CD14-positive monocyte (primary cell): ENCODE results near the gene TCN2. TPM values are rescaled to one million over a fixed set of nuclear protein-coding genes. Genes with fewer than 3 reads are reported as not detected.
"Not testable (repeated sequence)": the region's sequence is repeated elsewhere in the genome, so short reads cannot be mapped to it uniquely, and the experiment has no call there.

Source experiments
- DNase-seq, 3 donors: peaks; one replicate each; pipeline ENCODE4 v3.0.0-alpha.2; 2011 to 2022
- H2AFZ ChIP-seq: 2 replicates; pipeline ENCODE4 v1.6.0; 2012; ENCODE audit warnings: mild to moderate bottlenecking, low read depth, low read length, inconsistent platforms; ENCODE audit not compliant: insufficient read depth, poor library complexity, severe bottlenecking
- H3K27ac ChIP-seq, 2 donors: 1 replicate in 1 of 2; 2 replicates in 1 of 2; pipeline ENCODE4 v1.5.1; 2012 to 2013; ENCODE audit warnings: low read length in 2 of 2, control low read depth in 1 of 2, inconsistent platforms in 1 of 2, low read depth in 1 of 2, mild to moderate bottlenecking in 1 of 2
- H3K27me3 ChIP-seq, 2 donors: one replicate each; pipeline versions ENCODE4 v1.6.0 to v1.6.1; 2011 to 2013; ENCODE audit warnings: low read length in 2 of 2; ENCODE audit not compliant: control insufficient read depth in 2 of 2, insufficient read depth in 2 of 2
- H3K36me3 ChIP-seq, 2 donors: replicated peaks in 1 of 2; 1 replicate in 1 of 2; 2 replicates in 1 of 2; pipeline versions ENCODE4 v1.5.1 to v1.6.1; 2012 to 2013; ENCODE audit warnings: low read length in 2 of 2, control low read depth in 1 of 2, inconsistent platforms in 1 of 2, mild to moderate bottlenecking in 1 of 2; ENCODE audit not compliant: insufficient read depth in 2 of 2, control insufficient read depth in 1 of 2
- H3K4me1 ChIP-seq, 2 donors: 1 replicate in 1 of 2; 2 replicates in 1 of 2; pipeline versions ENCODE4 v1.5.1 to v1.6.1; 2012 to 2013; ENCODE audit warnings: low read length in 2 of 2, control low read depth in 1 of 2, inconsistent platforms in 1 of 2, mild to moderate bottlenecking in 1 of 2, moderate library complexity in 1 of 2; ENCODE audit not compliant: insufficient read depth in 2 of 2, control insufficient read depth in 1 of 2
- H3K4me2 ChIP-seq: replicated peaks from 2 replicates; pipeline ENCODE3; 2012; ENCODE audit warnings: low read length, moderate library complexity, mild to moderate bottlenecking; ENCODE audit not compliant: poor library complexity, severe bottlenecking; ENCODE audit errors: extremely low read depth
- H3K4me3 ChIP-seq, 3 experiments: fragments of 200-600 bp in 1 of 3; sonication (generic) in 1 of 3; replicated peaks in 1 of 3; 1 replicate in 2 of 3; 2 replicates in 1 of 3; pipeline ENCODE4 v1.5.1; 2011 to 2013; ENCODE audit warnings: low read length in 3 of 3, mild to moderate bottlenecking in 3 of 3, control low read depth in 2 of 3, low read depth in 2 of 3, inconsistent platforms in 1 of 3, moderate library complexity in 1 of 3
- H3K79me2 ChIP-seq: 2 replicates; pipeline ENCODE4 v1.6.0; 2012; ENCODE audit warnings: mild to moderate bottlenecking, control low read depth, inconsistent platforms, low read length, moderate library complexity; ENCODE audit not compliant: insufficient read depth
- H3K9ac ChIP-seq: 2 replicates; pipeline ENCODE4 v1.6.0; 2017; ENCODE audit warnings: low read length, mild to moderate bottlenecking; ENCODE audit not compliant: insufficient read depth, poor library complexity, severe bottlenecking
- H3K9me3 ChIP-seq, 2 donors: replicated peaks in 1 of 2; 1 replicate in 1 of 2; 2 replicates in 1 of 2; pipeline versions ENCODE4 v1.5.1 to v1.6.1; 2012 to 2013; ENCODE audit warnings: low read length in 2 of 2, control low read depth in 1 of 2; ENCODE audit not compliant: control insufficient read depth in 1 of 2, insufficient read depth in 1 of 2
- H4K20me1 ChIP-seq: 2 replicates; pipeline ENCODE4 v1.6.0; 2012; ENCODE audit warnings: mild to moderate bottlenecking, low read length, control low read depth, moderate library complexity; ENCODE audit not compliant: insufficient read depth
- H3K27ac Mint-ChIP-seq, 7 donors: one replicate each; pipeline ENCODE4 v1.8.0; 2020; ENCODE audit warnings: mild to moderate bottlenecking in 7 of 7, mixed read lengths in 7 of 7, moderate library complexity in 6 of 7, inconsistent platforms in 2 of 7
- H3K27me3 Mint-ChIP-seq, 3 donors: one replicate each; pipeline ENCODE4 v1.8.0; 2021 to 2022; ENCODE audit warnings: low read depth in 3 of 3, mild to moderate bottlenecking in 3 of 3, mixed read lengths in 3 of 3, moderate library complexity in 3 of 3, inconsistent platforms in 1 of 3
- H3K36me3 Mint-ChIP-seq, 2 donors: one replicate each; pipeline ENCODE4 v1.8.0; 2020; ENCODE audit warnings: mixed read lengths in 2 of 2, inconsistent platforms in 1 of 2, mild to moderate bottlenecking in 1 of 2
- H3K4me1 Mint-ChIP-seq: one replicate; pipeline ENCODE4 v1.8.0; 2020; ENCODE audit warnings: mild to moderate bottlenecking, mixed read lengths
- H3K4me3 Mint-ChIP-seq, 2 donors: one replicate each; pipeline ENCODE4 v1.8.0; 2020; ENCODE audit warnings: mild to moderate bottlenecking in 2 of 2, mixed read lengths in 2 of 2, moderate library complexity in 1 of 2
- H3K9me3 Mint-ChIP-seq, 7 donors: one replicate each; pipeline ENCODE4 v1.8.0; 2020 to 2022; ENCODE audit warnings: mixed read lengths in 7 of 7, mild to moderate bottlenecking in 6 of 7, moderate library complexity in 6 of 7, inconsistent platforms in 2 of 7
- CTCF ChIP-seq: fragments of 200-600 bp; IDR thresholded peaks from one replicate; pipeline ENCODE4 v1.8.0; 2022; ENCODE audit warnings: antibody characterized with exemption, mild to moderate bottlenecking
- WGBS: methylation state at CpG from one replicate; pipeline ENCODE4 v1.1.5; 2013; ENCODE audit warnings: missing lambda C conversion rate; ENCODE audit not compliant: insufficient coverage; 5-methylcytosine and 5-hydroxymethylcytosine counted together
- intact Hi-C, 2 donors: fragments of 100-400 bp; cut with micrococcal nuclease; formaldehyde crosslinking; loops; one replicate each; pipeline versions ENCODE4 v1.15.0 to v1.15.1; 2023
- polyA plus RNA-seq, 3 donors: library from polyadenylated mRNA; depleted of rRNA in 1 of 3; unstranded in 2 of 3; stranded (reverse) in 1 of 3; fragments of 300-500 nt in 2 of 3; fragments of >200 nt in 1 of 3; fragmentation: Illumina TruSeq in 2 of 3; gene quantifications; 1 replicate in 2 of 3; 2 replicates in 1 of 3; pipeline ENCODE4 v1.2.3, GENCODE V29; 2012 to 2021

The TCN2 gene
- polyA plus RNA-seq, 3 donors = 27.1 to 51.7 (median 45.0) TPM

GRCh38 chr22:30591191-30591587, 15.8 kb upstream of the TCN2 start:
- Mint-ChIP-seq H3K36me3 (peaks cover 33 to 36% of the 10 kb centered on the region in 2 donors), H3K4me3 (no peak overlapping the region), H3K27ac (no peak overlapping the region), H3K27me3 (peaks cover 7 to 9% (median 8%) of the 10 kb centered on the region in 3 donors), H3K4me1 (peaks cover 5% of the 10 kb centered on the region), H3K9me3 (no peaks in the 10 kb centered on the region)
- no peak for TF ChIP-seq CTCF
- DNase-seq = no peak
- Histone ChIP-seq H4K20me1 (peaks cover 5% of the 10 kb centered on the region), H3K36me3 (peaks cover 33 to 35% of the 10 kb centered on the region in 2 donors), H3K4me2 (peak overlapping the region; percentile 85), H3K79me2 (peaks cover 28% of the 10 kb centered on the region), H3K27me3 (no peaks in the 10 kb centered on the region), H2AFZ (peak overlapping the region; percentile 77), H3K4me1 (peaks cover 11 to 20% of the 10 kb centered on the region in 2 donors), H3K27ac (peak overlapping the region in 1 of 2 donors; percentile 93), H3K9me3 (no peaks in the 10 kb centered on the region), H3K9ac (peak overlapping the region; percentile 68), H3K4me3 (peak overlapping the region; percentile 44 to 85 (median 84))
- 10% methylated on average over 14 of the region's 14 CpGs for WGBS
- intact Hi-C loops = loop anchor here (5.0 to 10.0 kb wide), 2 partner anchors 76 to 146 kb away; partner anchors contain the start of gene DUSP18 (in 1 of the 2)

DNA sequence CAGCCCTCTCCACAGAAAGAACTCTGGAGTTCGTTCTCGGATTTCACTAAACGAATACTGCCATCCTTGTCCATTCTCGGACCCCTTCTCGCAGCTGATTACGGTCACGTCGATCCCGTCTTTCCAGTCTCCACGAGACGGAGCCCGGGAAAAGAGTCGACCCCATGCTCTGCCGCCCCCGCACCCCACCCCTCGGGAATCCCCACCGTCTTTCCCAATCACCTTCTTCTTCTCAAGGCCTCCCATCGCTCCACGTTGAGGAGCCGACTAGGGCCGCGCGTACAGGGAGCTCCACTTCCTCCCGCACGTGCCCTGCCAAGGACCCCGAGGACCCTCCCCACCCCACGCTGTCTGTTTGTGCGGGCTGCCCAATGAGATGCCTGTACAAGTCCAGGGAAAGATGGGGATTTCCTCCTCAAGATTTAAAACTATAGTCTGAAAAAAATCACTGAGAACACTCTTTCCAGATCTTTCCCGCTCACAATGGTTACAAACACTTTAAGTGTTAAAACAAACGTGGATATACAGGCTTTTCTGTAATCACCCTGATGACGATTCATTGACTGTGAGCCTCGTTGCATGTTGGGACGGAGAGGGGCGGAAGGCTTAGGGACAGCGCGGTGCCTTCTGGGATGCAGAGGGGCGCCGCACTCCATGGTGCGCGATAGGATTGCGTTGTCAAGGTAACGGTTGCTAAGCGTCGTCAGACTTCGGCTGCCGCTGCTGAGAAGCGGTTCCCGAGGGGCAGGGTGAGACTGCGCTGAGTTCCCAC, 15.2 kb upstream of the TCN2 start, which contains the start of gene PES1:
Gene PES1, minus strand, starts transcription at position 323 of the 772 bp plus-strand sequence. Its CDS starts 77 bp downstream, at position 246.
- 0% methylated on average over 40 of the region's 49 CpGs for WGBS
- H3K9me3 Mint-ChIP-seq = no peaks in the 10 kb centered on the region

DNA sequence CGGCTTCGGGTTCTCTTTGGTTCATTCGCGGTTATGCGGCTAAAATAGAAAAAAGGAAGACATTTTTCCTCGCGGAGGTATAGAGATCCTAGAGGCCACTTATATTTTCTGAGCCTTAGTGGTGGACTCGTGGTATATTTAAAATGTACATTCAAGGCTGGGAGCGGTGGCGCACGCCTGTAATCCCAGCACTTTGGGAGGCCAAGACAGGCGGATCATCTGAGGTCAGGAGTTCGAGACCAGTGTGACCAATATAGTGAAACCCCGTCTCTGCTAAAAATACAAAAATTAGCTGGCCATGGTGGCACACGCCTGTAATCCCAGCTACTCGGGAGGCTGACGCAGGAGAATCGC, 14.6 kb upstream of the TCN2 start:
- H2AFZ ChIP-seq, H3K27me3 ChIP-seq, H4K20me1 ChIP-seq, H3K9me3 Mint-ChIP-seq, H3K27ac ChIP-seq, H3K27me3 Mint-ChIP-seq, DNase-seq, H3K9me3 ChIP-seq, H3K4me1 Mint-ChIP-seq, H3K9ac ChIP-seq, H3K4me3 Mint-ChIP-seq, H3K27ac Mint-ChIP-seq: not testable (repeated sequence)
- peaks cover 28% of the 10 kb centered on the region for H3K79me2 ChIP-seq
- intact Hi-C loops = loop anchor here (1.0 to 10.0 kb wide), 3 partner anchors 15 to 148 kb away; partner anchors contain the start of genes DUSP18 (in 1 of the 2) and TCN2 (in 1 of the 2)
- peaks cover 11 to 20% of the 10 kb centered on the region in 2 donors for H3K4me1 ChIP-seq
- H3K4me3 ChIP-seq = peak overlapping the region in 1 of 3 experiments; percentile 85
- peaks cover 21 to 25% of the 10 kb centered on the region in 2 donors for H3K36me3 Mint-ChIP-seq
- peaks cover 22 to 24% of the 10 kb centered on the region in 2 donors for H3K36me3 ChIP-seq
- whole genome bisulfite sequencing = 43% methylated on average over 18 of the region's 18 CpGs
- peak overlapping the region; percentile 85 for H3K4me2 ChIP-seq

More for the DNA sequence above, 15.2 kb upstream of the TCN2 start, which contains the start of gene PES1:
- intact Hi-C loops = loop anchor here (1.0 to 10.0 kb wide), 3 partner anchors 16 to 147 kb away; partner anchors contain the start of genes DUSP18 (in 1 of the 2) and TCN2 (in 1 of the 2)
- H3K4me3 ChIP-seq = peak within 1 kb of the TSS; percentile 44 to 85 (median 84)
- Mint-ChIP-seq H3K27ac (no peak within 1 kb of the TSS), H3K4me3 (no peak within 1 kb of the TSS), H3K4me1 (peaks cover 5% of the 10 kb centered on the region), H3K27me3 (peaks cover 7 to 9% (median 8%) of the 10 kb centered on the region in 3 donors), H3K36me3 (peaks cover 27 to 30% of the 10 kb centered on the region in 2 donors)
- peaks cover 11 to 20% of the 10 kb centered on the region in 2 donors for H3K4me1 ChIP-seq
- H3K9ac ChIP-seq = peak within 1 kb of the TSS; percentile 68
- H2AFZ ChIP-seq = peak within 1 kb of the TSS; percentile 77
- peaks cover 5% of the 10 kb centered on the region for H4K20me1 ChIP-seq
- H3K9me3 ChIP-seq = no peaks in the 10 kb centered on the region
- H3K27me3 ChIP-seq = no peaks in the 10 kb centered on the region
- peak within 1 kb of the TSS; percentile 85 for H3K4me2 ChIP-seq
- DNase-seq = peak; percentile 98 to 100 (median 99)
- H3K27ac ChIP-seq = peak within 1 kb of the TSS; percentile 44 to 93
- H3K79me2 ChIP-seq = peaks cover 28% of the 10 kb centered on the region
- peaks cover 27 to 30% of the 10 kb centered on the region in 2 donors for H3K36me3 ChIP-seq
- no peak for TF ChIP-seq CTCF
